Activated CD4-positive, alpha-beta T cell treated with anti-CD3 and anti-CD28 coated beads, Interleukin-2, amount 50 U/mL, for 16 hours (primary cell): Measurements from ENCODE around the gene RIC3.

Source experiments
- DNase-seq: peaks from one replicate; pipeline ENCODE4 v3.0.0-alpha.2; 2020

RIC3 gene

DNA sequence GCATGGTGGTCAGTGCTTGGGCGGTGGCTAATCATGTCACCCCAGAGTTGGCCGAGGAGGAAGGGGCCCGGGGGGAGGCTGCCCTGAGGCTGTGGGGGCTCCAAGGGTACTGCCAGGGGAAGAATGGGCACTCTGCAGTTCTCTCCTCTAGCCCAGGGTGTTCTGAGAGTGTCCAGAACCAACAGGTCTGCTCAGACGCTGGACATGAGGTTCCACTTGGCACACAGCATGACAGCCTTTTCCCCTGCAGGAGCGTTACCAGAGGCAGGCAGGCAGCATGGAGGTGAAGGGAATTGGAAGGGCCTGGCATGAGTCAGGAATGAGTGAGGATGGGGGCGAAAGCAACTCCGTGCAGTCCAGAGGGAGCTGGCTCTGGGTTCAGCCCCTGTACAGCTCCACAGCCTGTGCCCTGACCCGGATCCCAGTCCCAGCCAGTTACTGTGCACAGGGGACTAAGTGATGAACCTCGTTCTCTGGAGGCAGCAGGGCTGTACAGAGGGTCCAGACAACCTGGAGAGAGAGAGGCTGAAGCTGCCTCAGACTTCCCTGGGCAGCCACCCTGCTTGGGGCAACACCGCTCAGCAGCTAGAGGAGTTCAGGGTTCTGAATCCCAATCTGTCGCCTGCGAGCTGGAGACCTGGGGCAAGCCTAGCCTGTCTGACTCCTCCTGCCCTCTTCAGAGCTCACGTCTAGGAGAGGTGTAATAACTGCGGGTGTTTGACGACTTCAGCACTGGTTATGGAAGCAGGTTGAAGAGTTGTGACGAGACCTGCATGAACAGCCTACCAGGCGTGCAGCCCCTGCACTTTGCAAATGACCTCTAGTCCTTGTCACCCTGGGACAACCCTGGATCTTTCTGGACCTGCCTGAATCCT lies 102.6 kb downstream of the RIC3 start:
- DNase-seq, result no peak

DNA sequence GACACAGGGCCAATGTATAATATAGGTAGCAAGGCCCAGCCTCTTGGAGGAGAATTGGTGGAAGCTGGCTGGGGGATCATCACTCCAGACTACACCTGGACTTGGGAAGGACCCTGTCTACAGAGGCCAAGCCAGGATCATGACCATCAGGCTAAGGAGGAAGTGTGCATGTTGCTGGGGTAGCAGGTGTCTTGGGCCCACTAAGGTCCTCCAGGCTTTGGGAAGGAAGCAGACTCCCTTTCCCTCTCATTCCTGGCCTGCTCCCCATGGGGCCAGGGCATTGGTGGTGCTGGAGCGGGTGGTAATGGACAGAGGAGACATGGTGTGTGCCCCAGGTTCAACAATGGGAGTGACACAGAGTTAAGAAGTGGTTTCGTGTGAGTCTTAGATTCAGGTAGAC lies 103.8 kb downstream of the RIC3 start:
- no peak for DNase-seq

- DNase-seq, result no peak
These were observed 105.5 kb downstream of the RIC3 start for GRCh38 chr11:8063324-8063723.

DNA sequence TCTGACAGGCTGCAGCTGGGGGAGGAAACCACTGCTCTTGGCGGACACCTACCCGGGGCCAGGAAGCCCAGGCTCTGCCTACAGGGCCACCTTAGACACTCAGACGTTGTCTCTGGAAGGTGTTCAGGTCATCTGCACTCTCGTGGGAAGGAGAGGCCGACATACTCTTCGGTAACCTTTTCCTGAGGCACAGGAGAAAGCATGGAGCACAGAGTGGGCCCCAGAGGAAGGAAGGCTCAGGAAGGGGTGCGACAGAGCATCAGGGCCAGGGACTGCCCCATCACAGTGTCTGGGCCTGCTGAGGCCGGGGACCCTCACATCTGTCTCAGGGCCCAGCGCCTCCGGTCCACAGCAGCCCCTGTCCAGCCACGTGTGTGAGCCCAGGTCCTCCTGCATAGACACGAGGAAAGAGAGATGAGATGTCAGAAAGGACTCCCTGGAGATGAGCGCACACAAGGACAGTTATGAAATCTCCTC lies 106.0 kb downstream of the RIC3 start:
- DNase-seq, result no peak

GRCh38 chr11:8061555-8062428 lies 107.0 kb downstream of the RIC3 start:
- DNase-seq, result no peak

DNA sequence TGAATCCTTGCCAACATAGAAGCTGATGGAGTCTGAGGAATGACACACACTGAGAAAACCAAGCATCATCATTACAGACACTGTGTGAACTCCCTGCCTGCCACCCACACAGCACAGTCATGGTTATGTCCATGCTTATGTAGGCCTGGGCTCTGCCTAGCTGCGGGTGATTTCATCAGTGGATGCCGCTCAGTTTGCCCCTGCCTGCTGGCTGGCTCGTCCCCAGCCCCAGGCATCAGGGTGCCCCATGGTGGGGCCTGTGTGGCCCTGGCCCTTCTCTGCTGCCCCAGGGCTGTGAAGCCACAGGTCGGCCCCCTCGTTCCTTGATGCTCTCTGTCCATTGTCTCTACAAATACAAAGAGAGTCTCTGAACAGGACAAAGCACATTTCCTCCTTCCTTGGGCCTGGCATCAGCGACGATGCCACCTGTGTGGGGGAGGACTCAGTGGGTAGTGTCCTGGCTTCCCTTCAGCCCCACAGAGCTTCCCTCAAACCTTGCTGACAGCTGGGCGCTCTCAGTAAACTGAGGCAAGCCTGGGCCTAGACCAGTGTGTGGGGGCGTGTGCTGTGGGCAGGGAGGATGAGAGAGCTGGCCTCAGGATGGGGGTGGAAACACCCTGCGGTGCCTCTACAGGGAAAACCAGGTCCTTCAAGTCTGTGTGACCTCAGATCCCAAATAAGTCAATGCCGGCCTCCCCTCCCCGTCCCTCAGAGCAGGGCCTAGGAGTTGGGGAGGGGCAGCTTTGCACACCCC lies 107.8 kb downstream of the RIC3 start:
- no peak for DNase-seq

GRCh38 chr11:8060146-8060719 lies 108.6 kb downstream of the RIC3 start:
- no peak for DNase-seq

GRCh38 chr11:8059571-8060011 lies 109.2 kb downstream of the RIC3 start:
- DNase-seq, result no peak

DNA sequence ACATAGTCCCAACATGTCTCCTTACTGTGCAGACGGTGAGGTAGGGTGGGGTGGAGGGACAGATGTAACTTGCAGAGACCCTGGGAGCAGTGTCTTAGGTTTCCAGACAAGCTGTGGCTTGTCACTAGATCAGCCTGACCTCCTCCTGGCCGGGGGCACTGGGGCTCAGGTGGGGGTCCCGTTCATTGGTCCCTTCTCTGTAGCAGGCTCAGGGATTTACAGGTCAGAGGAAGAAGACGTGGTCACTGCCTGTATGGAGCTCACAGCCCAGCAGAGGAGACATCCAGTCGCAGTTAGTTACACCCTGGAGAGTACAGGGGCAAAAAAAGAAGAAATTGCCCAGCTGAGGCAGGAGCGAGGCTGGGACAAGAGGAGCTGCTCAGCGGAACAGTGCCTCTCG lies 109.8 kb downstream of the RIC3 start:
- DNase-seq, result no peak

GRCh38 chr11:8058216-8058615 lies 110.6 kb downstream of the RIC3 start:
- no peak for DNase-seq

GRCh38 chr11:8056810-8057463 lies 111.9 kb downstream of the RIC3 start:
- no peak for DNase-seq
